ENCODE data around the gene ARL15.
"Not testable (repeated sequence)": the region's sequence is repeated elsewhere in the genome, so short reads cannot be mapped to it uniquely, and the experiment has no call there.

ARL15 gene

DNA sequence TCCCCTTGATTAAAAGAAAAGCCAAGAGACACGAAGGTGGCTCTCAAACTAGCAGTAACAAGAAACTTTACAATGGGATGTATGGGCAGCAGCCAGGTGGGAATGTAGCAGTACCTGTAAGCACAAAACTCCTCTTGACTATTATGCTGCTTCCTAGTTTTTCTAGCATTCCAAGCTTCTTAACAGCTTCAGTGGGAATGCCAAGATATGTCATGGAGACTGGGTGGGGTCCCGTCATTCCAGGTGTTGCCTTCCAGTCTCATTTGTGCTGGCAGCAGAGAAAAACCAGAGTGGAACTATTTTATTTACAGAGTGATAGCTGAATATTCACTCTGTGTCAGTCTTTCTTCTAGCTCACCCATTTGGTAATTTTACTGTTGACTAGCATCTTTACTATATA is 236.6 kb downstream of the ARL15 start:
- no peak overlapping the region for H3K4me3 ChIP-seq (ENCODE audit: low read depth, low read length)
- no peak for DNase-seq (ENCODE audit: low read depth)
- no peak for TF ChIP-seq MAX (IDR thresholded peaks at IDR 0.05; ENCODE audit: low read depth, low read length)
- no peak for TF ChIP-seq MYC (IDR thresholded peaks at IDR 0.05; ENCODE audit: low read depth, low read length)
- no peak for TF ChIP-seq POLR2A (IDR thresholded peaks at IDR 0.05; ENCODE audit: extremely low read depth, insufficient read length)
- TF ChIP-seq, protein P1, sequence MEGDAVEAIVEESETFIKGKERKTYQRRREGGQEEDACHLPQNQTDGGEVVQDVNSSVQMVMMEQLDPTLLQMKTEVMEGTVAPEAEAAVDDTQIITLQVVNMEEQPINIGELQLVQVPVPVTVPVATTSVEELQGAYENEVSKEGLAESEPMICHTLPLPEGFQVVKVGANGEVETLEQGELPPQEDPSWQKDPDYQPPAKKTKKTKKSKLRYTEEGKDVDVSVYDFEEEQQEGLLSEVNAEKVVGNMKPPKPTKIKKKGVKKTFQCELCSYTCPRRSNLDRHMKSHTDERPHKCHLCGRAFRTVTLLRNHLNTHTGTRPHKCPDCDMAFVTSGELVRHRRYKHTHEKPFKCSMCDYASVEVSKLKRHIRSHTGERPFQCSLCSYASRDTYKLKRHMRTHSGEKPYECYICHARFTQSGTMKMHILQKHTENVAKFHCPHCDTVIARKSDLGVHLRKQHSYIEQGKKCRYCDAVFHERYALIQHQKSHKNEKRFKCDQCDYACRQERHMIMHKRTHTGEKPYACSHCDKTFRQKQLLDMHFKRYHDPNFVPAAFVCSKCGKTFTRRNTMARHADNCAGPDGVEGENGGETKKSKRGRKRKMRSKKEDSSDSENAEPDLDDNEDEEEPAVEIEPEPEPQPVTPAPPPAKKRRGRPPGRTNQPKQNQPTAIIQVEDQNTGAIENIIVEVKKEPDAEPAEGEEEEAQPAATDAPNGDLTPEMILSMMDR (IDR thresholded peaks at IDR 0.05; ENCODE audit: low read depth, low read length): no peak

GRCh38 chr5:54073131-54073530 is 237.2 kb downstream of the ARL15 start:
- TF ChIP-seq POLR2A (IDR thresholded peaks at IDR 0.05; ENCODE audit: extremely low read depth, insufficient read length): no peak
- TF ChIP-seq MAX (IDR thresholded peaks at IDR 0.05; ENCODE audit: low read depth, low read length): no peak
- no peak for TF ChIP-seq MYC (IDR thresholded peaks at IDR 0.05; ENCODE audit: low read depth, low read length)
- TF ChIP-seq, protein P1 (IDR thresholded peaks at IDR 0.05; ENCODE audit: low read depth, low read length): no peak
- no peak overlapping the region for H3K4me3 ChIP-seq (ENCODE audit: low read depth, low read length)
- no peak for DNase-seq (ENCODE audit: low read depth)

DNA sequence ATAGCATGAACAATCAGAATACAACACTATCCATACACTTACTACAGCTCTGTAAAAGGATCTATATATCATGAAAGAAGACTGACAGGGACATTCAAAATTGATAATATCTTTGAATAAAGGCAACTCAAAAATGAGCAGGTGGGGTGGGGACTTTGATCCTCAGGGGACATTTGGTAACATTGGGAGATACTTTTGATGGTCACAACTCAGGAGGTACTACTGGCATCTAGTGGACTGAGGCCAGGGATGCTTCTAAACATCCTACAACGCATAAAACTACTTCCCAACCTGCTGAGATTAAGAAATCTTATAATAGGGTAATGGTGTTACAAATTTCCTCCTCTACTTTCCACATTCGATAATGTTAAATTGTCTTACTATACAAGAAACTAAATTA is 243.9 kb downstream of the ARL15 start:
- no peak for DNase-seq (ENCODE audit: low read depth)
- TF ChIP-seq, protein P1 (IDR thresholded peaks at IDR 0.05; ENCODE audit: low read depth, low read length): no peak
- no peak for TF ChIP-seq MAX (IDR thresholded peaks at IDR 0.05; ENCODE audit: low read depth, low read length)
- no peak for TF ChIP-seq MYC (IDR thresholded peaks at IDR 0.05; ENCODE audit: low read depth, low read length)
- no peak for TF ChIP-seq POLR2A (IDR thresholded peaks at IDR 0.05; ENCODE audit: extremely low read depth, insufficient read length)
- H3K4me3 ChIP-seq (ENCODE audit: low read depth, low read length): no peak overlapping the region

DNA sequence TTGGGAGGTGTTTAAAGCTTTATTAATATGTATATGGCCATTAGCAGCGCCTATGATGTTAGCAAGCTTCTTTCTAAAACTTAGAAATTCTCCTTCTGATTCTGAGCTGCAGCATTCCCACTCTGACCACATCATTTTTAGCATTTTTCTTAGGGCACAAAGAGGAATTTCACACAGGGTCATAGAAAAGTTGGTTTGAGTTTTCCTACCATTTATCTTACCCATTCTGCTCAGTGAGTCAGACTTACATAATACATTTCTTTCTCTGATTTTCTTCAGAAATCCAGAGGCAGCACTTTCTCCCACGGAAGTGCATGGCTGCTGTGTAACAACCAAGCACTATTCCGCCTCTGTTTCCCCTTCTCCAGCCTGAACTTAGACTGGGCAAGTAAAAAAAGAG is 246.6 kb downstream of the ARL15 start:
- no peak overlapping the region for H3K4me3 ChIP-seq (ENCODE audit: low read depth, low read length)
- DNase-seq (ENCODE audit: low read depth): no peak
- no peak for TF ChIP-seq POLR2A (IDR thresholded peaks at IDR 0.05; ENCODE audit: extremely low read depth, insufficient read length)
- TF ChIP-seq, protein P1 (IDR thresholded peaks at IDR 0.05; ENCODE audit: low read depth, low read length): no peak
- no peak for TF ChIP-seq MAX (IDR thresholded peaks at IDR 0.05; ENCODE audit: low read depth, low read length)

DNA sequence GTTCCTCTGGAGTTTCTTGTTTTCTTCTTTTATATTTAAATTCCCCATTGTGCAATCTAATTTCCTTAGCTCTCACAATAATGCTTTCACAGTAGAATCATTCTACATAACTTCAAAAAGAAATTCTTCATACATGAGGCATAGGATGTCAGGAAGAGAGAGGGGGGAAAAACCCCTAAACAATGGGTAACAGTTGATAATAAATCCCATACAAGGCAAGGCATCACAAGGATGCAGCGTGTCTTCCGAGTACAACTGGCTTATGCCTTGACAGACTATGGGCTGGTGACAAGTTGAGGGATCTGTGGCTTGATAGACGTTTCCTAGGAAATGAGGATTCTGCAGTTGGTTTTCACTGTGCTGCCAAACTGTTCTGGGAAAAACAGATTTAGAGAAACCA is 247.4 kb downstream of the ARL15 start:
- DNase-seq (ENCODE audit: low read depth): no peak
- TF ChIP-seq MYC (IDR thresholded peaks at IDR 0.05; ENCODE audit: low read depth, low read length): no peak
- no peak overlapping the region for H3K4me3 ChIP-seq (ENCODE audit: low read depth, low read length)

DNA sequence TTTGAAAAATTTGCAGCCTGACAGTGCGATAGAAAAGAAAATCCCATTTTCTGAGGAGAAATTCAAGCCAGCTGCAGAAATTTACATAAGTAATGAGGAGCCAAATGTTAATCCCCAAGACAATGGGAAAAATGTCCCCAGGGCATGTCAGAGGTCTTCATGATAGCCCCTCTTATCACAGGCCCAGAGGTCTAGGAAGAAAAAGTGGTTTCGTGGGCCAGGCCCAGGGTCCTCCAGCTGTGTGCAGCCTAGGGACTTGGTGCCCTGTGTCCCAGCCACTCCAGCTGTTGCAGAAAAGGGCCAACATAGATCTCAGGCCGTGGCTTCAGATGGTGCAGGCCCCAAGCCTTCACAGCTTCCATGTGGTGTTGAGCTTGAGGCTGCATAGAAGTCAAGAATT is 249.5 kb downstream of the ARL15 start:
- not testable (repeated sequence) for DNase-seq (ENCODE audit: low read depth); H3K4me3 ChIP-seq (ENCODE audit: low read depth, low read length)

DNA sequence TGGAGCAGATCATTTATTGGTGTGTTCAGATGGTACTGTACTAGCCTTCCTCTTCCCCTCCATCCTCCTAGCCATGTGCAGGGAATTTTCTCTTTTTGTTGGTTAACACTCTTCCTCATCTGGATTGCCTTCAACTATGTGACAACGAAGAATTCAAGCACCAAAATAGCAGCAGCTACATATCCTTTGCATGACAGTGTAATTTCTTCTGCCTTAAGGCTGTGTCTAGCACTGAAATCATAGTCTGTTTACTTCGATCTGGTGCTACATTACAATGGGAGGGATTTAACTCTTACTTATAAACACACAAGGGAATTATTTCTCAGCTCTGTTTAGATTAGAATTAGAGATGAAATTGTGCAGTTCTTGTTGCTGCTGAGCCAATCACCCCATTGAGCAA is 260.4 kb downstream of the ARL15 start:
- no peak overlapping the region for H3K4me3 ChIP-seq (ENCODE audit: low read depth, low read length)
- no peak for DNase-seq (ENCODE audit: low read depth)
- TF ChIP-seq MYC (IDR thresholded peaks at IDR 0.05; ENCODE audit: low read depth, low read length) (no peak), POLR2A (IDR thresholded peaks at IDR 0.05; ENCODE audit: extremely low read depth, insufficient read length) (no peak), MAX (IDR thresholded peaks at IDR 0.05; ENCODE audit: low read depth, low read length) (no peak)
- TF ChIP-seq, protein P1 (IDR thresholded peaks at IDR 0.05; ENCODE audit: low read depth, low read length): no peak
